Upper lobe of left lung (tissue), 4 donors: ENCODE results near the gene CAPN11.

Experiments used
- POLR2A ChIP-seq, 4 donors: fragments of 450-650 bp; IDR thresholded peaks; one replicate each; pipeline ENCODE4 v1.5.1; 2016 to 2017; ENCODE audit warnings: antibody characterized with exemption in 4 of 4, mild to moderate bottlenecking in 2 of 4
- TF ChIP-seq, protein P1 (sequence below), 6 experiments: fragments of 450-650 bp in 4 of 6; fragments of 200-600 bp in 2 of 6; sonication (generic) in 2 of 6; IDR thresholded peaks; one replicate each; pipeline ENCODE4 v1.5.1; 2016 to 2019; ENCODE audit warnings: antibody characterized with exemption in 6 of 6

- TF ChIP-seq POLR2A (IDR thresholded peaks at IDR 0.05) = no peak
- TF ChIP-seq, protein P1, sequence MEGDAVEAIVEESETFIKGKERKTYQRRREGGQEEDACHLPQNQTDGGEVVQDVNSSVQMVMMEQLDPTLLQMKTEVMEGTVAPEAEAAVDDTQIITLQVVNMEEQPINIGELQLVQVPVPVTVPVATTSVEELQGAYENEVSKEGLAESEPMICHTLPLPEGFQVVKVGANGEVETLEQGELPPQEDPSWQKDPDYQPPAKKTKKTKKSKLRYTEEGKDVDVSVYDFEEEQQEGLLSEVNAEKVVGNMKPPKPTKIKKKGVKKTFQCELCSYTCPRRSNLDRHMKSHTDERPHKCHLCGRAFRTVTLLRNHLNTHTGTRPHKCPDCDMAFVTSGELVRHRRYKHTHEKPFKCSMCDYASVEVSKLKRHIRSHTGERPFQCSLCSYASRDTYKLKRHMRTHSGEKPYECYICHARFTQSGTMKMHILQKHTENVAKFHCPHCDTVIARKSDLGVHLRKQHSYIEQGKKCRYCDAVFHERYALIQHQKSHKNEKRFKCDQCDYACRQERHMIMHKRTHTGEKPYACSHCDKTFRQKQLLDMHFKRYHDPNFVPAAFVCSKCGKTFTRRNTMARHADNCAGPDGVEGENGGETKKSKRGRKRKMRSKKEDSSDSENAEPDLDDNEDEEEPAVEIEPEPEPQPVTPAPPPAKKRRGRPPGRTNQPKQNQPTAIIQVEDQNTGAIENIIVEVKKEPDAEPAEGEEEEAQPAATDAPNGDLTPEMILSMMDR (IDR thresholded peaks at IDR 0.05) = no peak
Measured at GRCh38 chr6:44202332-44202971, 43.8 kb downstream of the CAPN11 start.
